Cardiac septum (tissue), 1 donor: ENCODE measurements around the gene CSAG3. TPM values are rescaled to one million over a fixed set of nuclear protein-coding genes. Genes with fewer than 3 reads are reported as not detected.
"Not testable (repeated sequence)": the region's sequence is repeated elsewhere in the genome, so short reads cannot be mapped to it uniquely, and the experiment has no call there.

Experiments
- DNase-seq: peaks from one replicate; pipeline ENCODE4 v3.0.0-alpha.2; 2020; ENCODE audit warnings: low spot score
- intact Hi-C: fragments of 100-400 bp; cut with DNase I; formaldehyde crosslinking; loops from one replicate; pipeline ENCODE4 v1.14.0; 2022
- long read RNA-seq: library from polyadenylated mRNA; unstranded; transcript quantifications from one replicate; pipeline ENCODE4 v2.0.0, GENCODE V29; 2021
- total RNA-seq: library from RNA; stranded (reverse); fragmentation: NEBNext Ultra II Directional; extraction: Animal tissue kit (Norgen Biotek cat#: 25700); gene quantifications from one replicate; pipeline ENCODE4 v1.2.1, GENCODE V29; 2021
- donor health status: DM: no; HTN: no; CAD: no.

Gene CSAG3
- not detected for total RNA-seq
- long read RNA-seq, result 0 reads

GRCh38 chrX:152758918-152759317, at the start of gene CSAG3:
Gene CSAG3, plus strand, starts transcription at chrX:152759218.
- intact Hi-C loops, DNase-seq: not testable (repeated sequence)

GRCh38 chrX:152713195-152713594, 45.8 kb upstream of the CSAG3 start:
- DNase-seq, intact Hi-C loops: not testable (repeated sequence)

- intact Hi-C loops, DNase-seq: not testable (repeated sequence)
Observed at GRCh38 chrX:152713815-152714787, 44.9 kb upstream of the CSAG3 start, which contains the start of gene MAGEA2B. Gene MAGEA2B, plus strand, starts transcription at chrX:152714628. Its CDS starts 2,479 bp downstream, at chrX:152717107.

- intact Hi-C loops, result no loop called here
- no peak for DNase-seq
Observed at GRCh38 chrX:152725409-152725808, 33.6 kb upstream of the CSAG3 start.

GRCh38 chrX:152733261-152733975, 25.6 kb upstream of the CSAG3 start, which contains the start of the genes CSAG1 and MAGEA12:
Gene CSAG1, minus strand, starts transcription at chrX:152733721. Its CDS starts 1,261 bp downstream, at chrX:152732460.
Gene MAGEA12, plus strand, starts transcription at chrX:152733757. Its CDS starts 2,405 bp downstream, at chrX:152736162.
- intact Hi-C loops, result no loop called here

GRCh38 chrX:152734143-152734858, 24.7 kb upstream of the CSAG3 start:
- DNase-seq, intact Hi-C loops: not testable (repeated sequence)

More at GRCh38 chrX:152733261-152733975, 25.6 kb upstream of the CSAG3 start, which contains the start of the genes CSAG1 and MAGEA12:
- no peak for DNase-seq

GRCh38 chrX:152735101-152735500, 23.9 kb upstream of the CSAG3 start:
- intact Hi-C loops, result no loop called here
- DNase-seq, result no peak

- no peak for DNase-seq
- intact Hi-C loops, result no loop called here
Observed at GRCh38 chrX:152735860-152736511, 23.0 kb upstream of the CSAG3 start.

- DNase-seq, intact Hi-C loops: not testable (repeated sequence)
Observed at GRCh38 chrX:152736528-152736927, 22.5 kb upstream of the CSAG3 start.

- intact Hi-C loops, result no loop called here
- no peak for DNase-seq
Observed at GRCh38 chrX:152738560-152738959, 20.5 kb upstream of the CSAG3 start.

- intact Hi-C loops, DNase-seq: not testable (repeated sequence)
Observed at GRCh38 chrX:152753686-152754650, 5.0 kb upstream of the CSAG3 start, which contains the start of gene MAGEA2. Gene MAGEA2, minus strand, starts transcription at chrX:152753842. Its CDS starts 2,479 bp downstream, at chrX:152751363.

GRCh38 chrX:152754871-152755270, 4.1 kb upstream of the CSAG3 start:
- intact Hi-C loops, DNase-seq: not testable (repeated sequence)

GRCh38 chrX:152759544-152759943, 526 bp downstream of the CSAG3 start:
- DNase-seq, intact Hi-C loops: not testable (repeated sequence)

GRCh38 chrX:152761582-152761981, 2.6 kb downstream of the CSAG3 start:
- DNase-seq, intact Hi-C loops: not testable (repeated sequence)

GRCh38 chrX:152766562-152766961, 7.5 kb downstream of the CSAG3 start:
- intact Hi-C loops, result not testable (repeated sequence)

GRCh38 chrX:152769549-152770289, 10.7 kb downstream of the CSAG3 start, which contains the start of gene MAGEA6:
Gene MAGEA6, minus strand, starts transcription at chrX:152769689. Its CDS starts 2,039 bp downstream, at chrX:152767650.
- intact Hi-C loops, DNase-seq: not testable (repeated sequence)

More at GRCh38 chrX:152766562-152766961, 7.5 kb downstream of the CSAG3 start:
- DNase-seq, result not testable (repeated sequence)
